Right kidney (tissue), 1 donor: ENCODE data around the gene FBLN1.

Experiments
- DNase-seq: peaks from one replicate; pipeline ENCODE4 v3.0.0-alpha.2; 2016

The FBLN1 gene

DNA sequence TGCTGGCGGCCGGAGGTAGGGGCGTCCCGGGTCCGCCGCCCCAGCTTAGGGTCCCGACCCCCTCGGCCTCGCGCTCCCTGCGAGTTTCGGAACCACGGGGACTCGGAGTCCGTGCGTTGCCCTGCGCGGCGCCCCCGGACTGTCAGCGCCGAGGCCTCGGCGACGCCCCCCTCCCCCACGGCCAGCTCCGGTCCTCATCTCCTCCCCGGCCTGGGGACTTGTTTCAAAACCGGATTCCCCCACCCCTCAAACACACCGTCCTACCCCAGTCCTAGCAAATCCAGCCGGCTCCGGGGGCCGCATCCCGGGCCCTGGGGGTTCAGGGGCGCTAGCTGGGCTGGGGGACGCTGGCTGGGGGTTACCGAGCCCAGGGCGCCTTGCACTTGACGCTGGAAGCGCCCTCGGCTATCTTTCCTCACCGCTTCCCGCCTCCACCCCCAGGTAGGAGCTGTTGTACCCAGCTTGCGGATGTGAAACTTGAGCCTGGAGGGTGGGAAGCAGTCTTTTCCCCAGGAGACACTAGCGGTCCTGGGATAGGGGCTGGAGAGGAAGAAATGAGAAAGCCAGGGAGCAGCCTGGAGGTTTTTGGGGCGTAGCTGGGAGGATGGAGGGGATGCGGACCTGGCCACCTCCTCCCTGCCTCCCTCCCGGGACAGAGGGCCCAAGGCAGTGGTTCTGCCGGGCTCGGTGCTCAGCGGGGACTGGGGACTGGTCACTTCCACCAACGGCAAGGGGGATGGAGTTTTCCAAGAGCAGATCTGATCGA lies 550 bp downstream of the FBLN1 start:
- DNase-seq: peak; percentile 73

GRCh38 chr22:45503816-45504372 lies 1.2 kb downstream of the FBLN1 start:
- no peak for DNase-seq

- DNase-seq: peak; percentile 78
Measured at GRCh38 chr22:45504373-45505341, 2.0 kb downstream of the FBLN1 start.

- no peak for DNase-seq
Measured at GRCh38 chr22:45505991-45506747, 3.5 kb downstream of the FBLN1 start.

GRCh38 chr22:45506816-45507360 lies 4.2 kb downstream of the FBLN1 start:
- no peak for DNase-seq

DNA sequence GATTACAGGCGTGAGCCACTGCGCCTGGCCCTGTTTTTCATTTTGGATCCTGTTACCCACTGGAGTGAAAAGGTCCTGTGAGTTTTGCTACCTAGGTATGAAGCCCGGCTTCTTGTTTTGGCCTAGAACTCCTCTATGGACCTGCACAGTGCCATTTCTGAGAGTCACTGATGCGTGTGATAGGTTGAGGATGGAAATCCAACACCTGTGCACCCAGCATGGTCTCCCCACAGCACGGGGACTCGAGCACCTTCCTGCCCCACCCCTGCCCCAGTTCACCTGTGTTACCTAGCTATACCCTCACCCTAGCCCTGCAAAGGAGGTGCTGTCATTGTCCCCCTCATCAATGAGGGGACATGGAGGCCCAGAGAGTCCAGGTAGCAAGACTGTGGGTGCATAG lies 5.1 kb downstream of the FBLN1 start:
- DNase-seq: no peak

DNA sequence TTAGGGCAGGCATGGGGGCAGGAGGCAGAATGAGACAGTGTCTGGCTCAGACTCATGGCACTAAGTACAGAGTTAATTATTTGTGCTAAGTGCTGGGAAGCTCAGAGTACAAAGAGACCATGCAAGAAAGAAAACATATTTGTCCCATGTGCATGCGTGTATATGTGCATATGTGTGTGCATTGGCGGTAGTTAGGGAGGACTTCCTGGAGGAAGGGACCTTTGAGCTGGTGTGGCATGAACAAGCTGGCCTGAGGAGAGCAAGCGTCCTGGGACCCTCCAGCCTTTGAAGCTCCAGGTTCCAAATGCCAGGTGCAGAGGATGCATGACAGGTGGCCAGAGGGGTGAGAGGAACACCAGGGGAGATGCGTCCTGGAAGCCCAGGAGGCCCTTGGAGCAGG lies 6.1 kb downstream of the FBLN1 start:
- no peak for DNase-seq

DNA sequence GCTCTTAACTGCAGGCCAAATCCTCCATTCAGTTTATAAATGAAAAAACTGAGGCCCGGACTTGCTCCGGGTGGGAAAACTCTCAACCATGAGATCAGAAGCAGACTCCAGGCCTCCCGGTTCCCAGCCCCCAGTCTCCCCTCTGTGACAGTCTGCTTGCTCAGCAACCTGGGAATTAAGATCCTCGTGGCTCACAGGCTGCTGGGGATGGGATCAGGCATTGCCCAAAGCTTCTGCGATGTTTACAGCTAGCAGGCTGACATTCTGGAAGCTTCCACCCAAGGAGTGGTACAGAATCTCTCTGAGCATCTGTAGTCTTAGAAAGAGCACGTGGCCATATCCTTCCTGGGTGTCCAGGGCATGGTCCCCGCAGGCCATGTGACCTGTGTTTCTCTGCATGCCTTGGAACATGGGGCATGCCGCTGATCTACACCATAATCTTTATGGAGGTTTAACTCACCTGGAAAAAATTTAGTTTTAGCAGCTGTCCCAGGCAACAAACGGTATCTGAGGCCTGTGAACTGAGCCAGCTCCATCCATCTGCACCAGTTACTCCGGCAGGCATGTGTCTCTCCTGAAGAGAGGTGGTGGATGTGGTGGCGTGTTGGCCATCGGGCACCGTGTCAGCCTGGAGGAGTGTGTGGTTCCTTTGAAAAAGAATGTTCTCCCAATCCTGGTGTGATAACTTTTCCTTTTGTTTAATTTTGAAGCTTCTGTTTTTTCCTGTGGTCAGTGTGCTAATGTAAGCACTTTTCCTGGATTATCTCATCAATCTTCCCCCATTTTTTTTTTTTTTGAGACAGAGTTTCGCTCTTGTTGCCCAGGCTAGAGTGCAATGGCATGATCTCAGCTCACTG lies 7.9 kb downstream of the FBLN1 start:
- no peak for DNase-seq

DNA sequence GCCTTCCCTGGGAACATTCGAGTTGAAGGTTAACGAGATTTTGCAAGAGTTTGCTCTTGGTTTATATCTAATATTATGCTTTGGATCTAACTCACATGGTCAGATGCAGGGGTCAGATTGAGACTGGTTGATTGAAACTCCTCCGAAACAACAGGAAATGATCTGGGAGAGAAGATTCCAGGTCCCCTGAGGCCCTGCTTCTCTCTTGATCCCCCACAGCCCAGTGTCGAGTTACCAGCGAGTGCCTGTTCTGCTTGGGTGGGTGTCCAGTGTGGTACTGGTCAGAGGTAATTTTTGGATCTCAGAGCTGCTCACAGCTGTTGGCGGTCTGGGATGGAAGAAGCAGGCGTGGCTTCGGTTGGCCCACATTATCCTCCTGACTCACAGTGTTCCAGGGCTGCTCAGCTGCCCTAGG lies 9.2 kb downstream of the FBLN1 start:
- peak; percentile 59 for DNase-seq

DNA sequence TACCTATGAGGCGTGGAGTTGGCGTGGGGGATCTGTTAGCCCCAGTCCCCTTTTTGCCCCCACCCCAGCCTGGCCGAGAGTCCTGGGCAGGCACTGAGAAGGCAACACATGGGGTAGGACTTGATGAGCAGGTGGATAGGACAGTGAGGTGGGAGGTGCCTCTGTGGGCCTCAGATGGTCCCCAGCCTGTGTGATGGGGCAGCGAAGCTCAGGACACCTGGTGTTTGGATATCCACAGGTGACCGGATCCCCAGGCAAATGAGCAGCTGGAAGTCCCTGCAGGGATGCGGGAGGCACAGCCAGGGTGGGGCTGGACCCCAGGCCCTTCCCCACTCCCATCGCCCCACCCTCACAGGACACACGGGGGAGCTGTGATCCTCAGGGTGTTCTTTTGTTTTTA lies 9.7 kb downstream of the FBLN1 start:
- DNase-seq: no peak

- DNase-seq: no peak
Measured at GRCh38 chr22:45515676-45516075, 13.0 kb downstream of the FBLN1 start.

DNA sequence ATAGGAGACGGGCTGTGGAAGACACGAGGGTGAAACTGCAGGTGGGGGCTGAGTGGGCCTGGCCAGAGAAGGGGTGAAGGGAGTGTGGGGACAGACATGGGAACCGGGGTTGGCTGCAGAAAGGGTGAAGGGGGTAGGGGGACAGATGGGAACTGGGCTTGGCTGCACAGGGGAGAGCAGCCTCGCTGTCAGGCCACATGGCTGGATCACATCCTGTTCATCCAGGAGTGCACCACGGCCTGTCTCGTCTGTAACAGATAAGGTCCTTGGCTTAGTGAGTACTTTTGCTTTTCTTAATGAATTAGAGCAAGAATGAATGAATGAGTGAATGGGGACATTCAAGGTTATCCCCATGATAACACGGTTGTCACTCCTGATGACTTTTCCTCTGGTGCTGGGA lies 13.5 kb downstream of the FBLN1 start:
- DNase-seq: no peak

GRCh38 chr22:45516923-45517675 lies 14.4 kb downstream of the FBLN1 start:
- DNase-seq: no peak

DNA sequence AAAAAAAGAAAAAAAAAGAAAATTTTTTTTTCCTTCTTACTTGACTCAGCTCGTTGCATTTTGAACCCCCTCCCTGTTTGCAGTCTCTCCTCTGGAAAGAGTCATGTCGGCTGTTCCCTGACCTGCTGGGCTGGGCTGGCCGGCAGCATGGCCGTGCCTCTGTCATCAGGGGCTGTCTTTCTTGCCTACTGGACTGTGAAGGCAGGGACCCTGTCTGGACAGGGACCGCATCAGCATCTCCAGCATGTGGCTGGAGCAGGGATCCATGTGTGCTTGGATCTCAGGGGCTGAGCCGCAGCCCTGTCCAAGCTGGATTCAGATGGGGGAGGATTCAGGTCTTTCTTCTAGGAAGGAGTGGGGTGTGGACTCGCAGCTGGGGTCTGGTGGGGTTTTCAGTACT lies 15.5 kb downstream of the FBLN1 start:
- DNase-seq: no peak

DNA sequence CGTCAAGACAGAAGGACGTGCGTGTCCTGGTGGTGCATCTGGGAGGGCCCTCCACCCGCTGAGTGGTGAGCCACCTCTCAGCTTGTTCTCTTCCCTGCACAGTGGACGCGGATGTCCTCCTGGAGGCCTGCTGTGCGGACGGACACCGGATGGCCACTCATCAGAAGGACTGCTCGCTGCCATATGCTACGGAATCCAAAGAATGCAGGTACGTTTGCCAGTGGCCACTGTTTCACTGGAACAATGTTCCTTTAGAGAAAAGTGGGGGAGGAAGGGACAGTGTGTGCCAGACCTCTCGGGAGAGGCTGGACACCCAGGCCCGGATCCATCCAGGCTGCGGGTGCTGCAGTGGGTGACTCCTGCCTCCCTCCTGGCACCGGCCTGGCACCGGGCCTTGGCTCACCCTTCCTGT lies 15.9 kb downstream of the FBLN1 start:
- no peak for DNase-seq

DNA sequence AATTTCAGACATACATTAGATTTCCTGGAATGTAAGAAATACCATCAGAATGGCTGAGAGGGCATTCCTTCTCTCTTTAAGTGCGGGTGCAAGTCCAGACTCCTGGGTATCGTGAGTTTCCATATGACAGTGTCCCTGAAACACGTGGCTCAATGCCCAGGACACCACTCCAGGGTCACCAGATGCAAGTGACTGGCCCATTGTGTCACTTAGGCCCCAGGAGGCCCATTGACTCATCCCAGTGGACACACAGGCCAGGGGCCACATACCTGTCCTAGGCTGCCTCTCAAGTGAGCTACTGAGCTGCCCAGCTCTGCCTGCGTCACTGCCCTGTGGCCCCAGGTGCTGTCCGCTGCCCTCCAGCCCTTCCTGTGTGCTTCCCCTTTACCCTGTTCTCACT lies 18.5 kb downstream of the FBLN1 start:
- no peak for DNase-seq

- no peak for DNase-seq
Measured at GRCh38 chr22:45522462-45522861, 19.8 kb downstream of the FBLN1 start.

DNA sequence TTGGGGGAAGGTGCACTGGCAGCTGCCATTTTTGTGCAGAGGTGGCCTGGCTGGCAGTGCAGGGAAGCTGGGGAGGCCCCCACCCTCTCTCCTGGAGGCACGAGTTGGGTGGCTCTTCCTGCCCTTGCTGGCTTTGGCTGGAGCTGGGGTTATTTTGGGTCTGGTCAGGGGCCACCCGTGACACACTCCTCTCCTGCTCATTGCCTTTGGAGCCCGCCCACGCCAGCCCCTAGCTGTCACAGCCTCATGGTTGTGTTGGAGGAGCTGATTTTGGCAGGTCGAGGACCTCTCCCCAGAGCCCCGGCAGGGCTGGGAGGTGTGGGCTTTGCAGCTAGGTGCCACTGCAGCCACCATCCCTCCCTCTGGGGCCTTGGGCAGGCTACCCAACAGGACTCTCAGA lies 21.5 kb downstream of the FBLN1 start:
- no peak for DNase-seq

DNA sequence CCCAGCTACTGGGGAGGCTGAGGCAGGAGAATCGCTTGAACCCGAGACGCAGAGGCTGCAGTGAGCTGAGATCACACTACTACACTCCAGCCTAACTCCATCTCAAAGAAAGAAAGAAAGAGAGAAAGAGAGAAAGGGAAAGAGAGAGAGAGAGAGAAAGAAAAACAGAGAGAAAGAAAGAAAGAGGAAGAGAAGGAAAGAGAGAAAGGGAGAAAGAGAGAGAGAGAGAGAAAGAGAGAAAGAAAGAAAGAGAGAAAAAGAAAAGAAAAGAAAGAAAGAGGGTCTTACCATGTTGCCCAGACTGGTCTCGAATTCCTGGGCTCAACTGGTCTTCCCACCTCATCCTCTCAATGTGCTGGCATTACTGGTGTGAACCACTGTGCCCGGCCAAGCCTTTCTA lies 22.3 kb downstream of the FBLN1 start:
- DNase-seq: no peak

DNA sequence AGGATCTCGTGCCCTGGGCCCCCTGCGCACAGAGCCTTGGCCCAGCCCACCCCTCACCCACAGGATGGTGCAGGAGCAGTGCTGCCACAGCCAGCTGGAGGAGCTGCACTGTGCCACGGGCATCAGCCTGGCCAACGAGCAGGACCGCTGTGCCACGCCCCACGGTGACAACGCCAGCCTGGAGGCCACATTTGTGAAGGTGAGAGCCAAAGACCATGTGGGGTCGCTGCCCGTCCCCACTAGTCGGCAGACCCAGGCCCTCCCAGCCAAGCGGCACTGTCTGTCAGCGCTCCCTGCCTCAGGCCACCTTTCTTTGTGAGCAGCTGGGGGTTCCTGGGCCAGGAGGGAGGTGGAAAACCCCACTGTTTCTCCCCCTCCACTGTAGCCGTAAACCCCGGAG lies 22.8 kb downstream of the FBLN1 start:
- DNase-seq: no peak
